Midbrain (tissue), 1 donor: ENCODE data around the gene GPER1.

Source experiments
- DNase-seq: peaks from one replicate; lab custom pipeline; 2025; lab: John Stamatoyannopoulos, UW

Gene GPER1

GRCh38 chr7:1090686-1091643 lies 3.1 kb downstream of the GPER1 start:
- no peak for DNase-seq

DNA sequence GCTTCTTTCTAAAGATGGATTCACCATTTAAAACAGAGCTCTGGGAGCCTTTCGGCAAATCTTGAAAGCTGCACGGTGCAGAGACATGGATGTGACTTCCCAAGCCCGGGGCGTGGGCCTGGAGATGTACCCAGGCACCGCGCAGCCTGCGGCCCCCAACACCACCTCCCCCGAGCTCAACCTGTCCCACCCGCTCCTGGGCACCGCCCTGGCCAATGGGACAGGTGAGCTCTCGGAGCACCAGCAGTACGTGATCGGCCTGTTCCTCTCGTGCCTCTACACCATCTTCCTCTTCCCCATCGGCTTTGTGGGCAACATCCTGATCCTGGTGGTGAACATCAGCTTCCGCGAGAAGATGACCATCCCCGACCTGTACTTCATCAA lies 3.7 kb downstream of the GPER1 start:
- DNase-seq: no peak

DNA sequence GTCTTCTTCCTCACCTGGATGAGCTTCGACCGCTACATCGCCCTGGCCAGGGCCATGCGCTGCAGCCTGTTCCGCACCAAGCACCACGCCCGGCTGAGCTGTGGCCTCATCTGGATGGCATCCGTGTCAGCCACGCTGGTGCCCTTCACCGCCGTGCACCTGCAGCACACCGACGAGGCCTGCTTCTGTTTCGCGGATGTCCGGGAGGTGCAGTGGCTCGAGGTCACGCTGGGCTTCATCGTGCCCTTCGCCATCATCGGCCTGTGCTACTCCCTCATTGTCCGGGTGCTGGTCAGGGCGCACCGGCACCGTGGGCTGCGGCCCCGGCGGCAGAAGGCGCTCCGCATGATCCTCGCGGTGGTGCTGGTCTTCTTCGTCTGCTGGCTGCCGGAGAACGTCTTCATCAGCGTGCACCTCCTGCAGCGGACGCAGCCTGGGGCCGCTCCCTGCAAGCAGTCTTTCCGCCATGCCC lies 4.3 kb downstream of the GPER1 start:
- no peak for DNase-seq

- DNase-seq: no peak
Measured at GRCh38 chr7:1092806-1093501, 5.0 kb downstream of the GPER1 start.

DNA sequence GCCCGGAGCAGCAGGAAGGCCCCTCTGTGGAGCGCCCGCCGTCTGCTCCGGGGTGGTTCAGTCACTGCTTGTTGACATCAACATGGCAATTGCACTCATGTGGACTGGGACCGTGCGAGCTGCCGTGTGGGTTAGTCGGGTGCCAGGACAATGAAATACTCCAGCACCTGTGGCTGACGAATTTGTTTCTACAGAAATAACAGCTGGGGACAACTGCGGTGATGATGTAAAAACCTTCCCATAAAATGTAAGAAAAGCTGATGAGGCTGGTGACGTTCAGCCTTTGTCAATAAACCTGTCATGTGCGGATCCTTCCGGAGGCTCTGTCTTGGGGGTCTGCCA lies 5.6 kb downstream of the GPER1 start:
- no peak for DNase-seq

GRCh38 chr7:1093916-1094508 lies 6.1 kb downstream of the GPER1 start:
- DNase-seq: no peak

DNA sequence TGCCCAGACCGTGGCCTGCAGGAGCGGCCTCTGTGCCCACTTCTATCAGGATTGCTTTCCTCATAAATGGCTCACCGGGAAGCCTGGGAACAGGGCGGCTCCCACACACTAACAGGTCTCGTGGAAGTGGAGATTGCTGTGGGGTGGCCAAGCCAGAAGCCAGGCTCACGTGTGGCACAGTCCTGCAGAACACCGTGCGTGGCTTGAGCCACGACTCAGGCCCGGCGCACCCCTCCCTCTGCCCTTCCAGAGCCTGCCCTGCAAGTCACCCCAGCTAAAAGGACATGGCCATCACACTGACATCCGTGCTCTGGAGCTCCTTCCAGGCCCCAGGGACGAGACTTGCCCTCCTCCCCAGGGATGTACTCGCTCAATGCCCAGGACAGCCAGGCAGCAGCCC lies 7.0 kb downstream of the GPER1 start:
- DNase-seq: no peak

DNA sequence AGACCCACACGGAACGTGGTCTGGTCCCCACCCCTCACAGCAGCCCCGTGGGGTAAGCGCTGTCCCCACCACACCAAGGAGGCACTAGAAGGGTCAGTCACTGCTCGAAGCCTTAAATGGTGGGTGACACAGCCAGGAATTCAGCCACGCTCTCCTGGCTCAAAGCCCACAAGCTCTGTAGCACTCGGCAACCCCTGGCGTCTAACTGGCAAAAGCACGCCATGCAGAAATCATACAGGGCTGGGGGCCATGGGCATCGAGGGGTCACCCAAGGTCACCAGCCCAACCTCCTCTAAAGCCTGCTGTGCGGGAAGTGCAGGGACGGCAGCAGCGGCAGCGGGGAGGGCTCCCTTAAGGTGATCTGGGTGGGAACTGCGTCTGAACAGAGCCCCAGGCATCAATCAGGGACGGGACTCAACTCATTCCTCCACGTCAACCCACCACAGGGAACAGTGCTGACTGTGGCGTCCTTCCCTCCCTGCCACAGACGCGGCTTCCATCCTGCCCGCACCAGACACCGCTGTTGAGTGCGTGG lies 7.8 kb downstream of the GPER1 start:
- no peak for DNase-seq

DNA sequence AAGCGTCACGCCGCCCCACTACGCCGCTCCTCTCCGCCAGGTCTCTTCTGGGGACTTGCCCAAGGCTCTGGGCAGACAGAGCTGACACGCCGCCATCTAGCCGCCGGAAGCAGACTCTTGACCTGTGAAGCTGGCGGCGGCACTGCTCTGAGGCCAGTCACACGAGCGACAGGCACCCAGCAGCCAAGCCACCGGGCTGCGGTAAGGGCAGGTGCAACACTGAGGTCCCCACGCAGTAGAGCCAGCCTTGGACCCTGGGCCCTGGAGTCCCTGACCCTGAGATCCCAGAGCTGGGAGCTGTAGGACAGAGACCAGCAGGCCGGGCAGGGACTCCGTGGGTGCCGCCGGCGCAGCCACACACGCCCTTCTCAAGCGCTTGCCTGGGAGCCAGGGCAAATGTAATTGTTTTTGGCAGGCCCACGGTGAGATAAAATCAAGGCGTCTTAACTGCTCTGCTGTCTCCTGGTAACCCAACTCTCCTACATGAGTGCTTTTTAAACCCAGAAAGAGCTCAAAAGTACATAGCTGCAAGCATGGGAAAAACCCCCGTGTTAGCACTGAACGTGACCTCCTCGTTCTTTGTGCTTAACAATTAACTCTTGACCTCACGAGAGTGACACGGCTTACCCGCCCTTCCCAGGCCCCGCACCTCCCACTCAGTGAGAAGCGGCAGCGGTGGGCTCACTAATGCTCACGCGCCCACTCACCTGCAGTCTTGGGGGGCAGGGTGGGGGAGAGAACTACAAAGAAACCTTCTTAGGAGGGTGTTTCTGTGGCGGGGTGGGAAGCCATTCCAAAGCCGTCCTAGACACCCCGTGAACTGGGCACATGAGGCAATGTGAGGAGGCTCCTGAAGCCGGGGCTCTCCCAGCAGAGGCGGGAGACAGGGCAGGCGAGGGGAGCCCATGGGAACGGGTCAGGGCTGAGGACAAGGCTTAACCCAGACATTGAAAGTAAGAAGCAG lies 8.5 kb downstream of the GPER1 start:
- DNase-seq: no peak

DNA sequence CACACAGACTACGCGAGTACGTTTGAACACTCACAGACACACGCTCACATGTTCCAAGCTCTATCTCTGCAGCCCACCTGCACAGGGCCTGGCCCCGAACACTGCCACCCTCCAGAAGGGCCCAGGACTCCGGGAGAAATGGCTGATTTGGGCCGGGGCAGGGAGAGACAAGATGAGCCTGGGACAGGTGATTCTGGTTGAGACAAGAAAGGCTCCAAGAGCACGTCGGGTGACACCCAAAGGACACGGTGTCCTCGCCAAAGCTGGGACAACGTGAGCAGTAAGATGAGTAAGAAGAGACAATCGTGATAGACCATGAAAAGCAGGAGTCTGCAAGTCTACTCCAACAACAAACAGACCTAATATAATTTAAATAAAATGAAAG lies 9.2 kb downstream of the GPER1 start:
- no peak for DNase-seq

GRCh38 chr7:1098243-1099153 lies 10.6 kb downstream of the GPER1 start:
- DNase-seq: no peak

GRCh38 chr7:1099154-1099542 lies 11.2 kb downstream of the GPER1 start:
- no peak for DNase-seq

DNA sequence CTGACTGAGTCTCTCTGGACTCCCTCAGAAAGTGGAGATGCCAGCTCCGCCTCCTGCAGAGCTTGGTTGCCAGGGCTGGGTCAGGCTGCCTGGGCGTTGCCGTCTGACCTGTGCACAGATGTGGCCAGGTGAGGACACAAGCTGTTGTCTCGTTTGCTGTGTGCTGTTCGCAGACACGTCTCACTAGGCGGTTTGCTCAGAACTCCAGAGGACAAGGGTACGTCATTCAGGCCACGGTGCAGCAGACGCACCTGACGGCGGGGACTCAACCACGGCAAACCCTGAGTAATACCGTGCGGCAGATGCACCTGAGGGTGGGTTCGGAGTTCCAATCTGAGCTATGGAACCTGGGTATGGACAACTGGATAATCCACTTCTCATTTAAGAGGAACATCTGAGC lies 11.7 kb downstream of the GPER1 start:
- DNase-seq: no peak

- no peak for DNase-seq
Measured at GRCh38 chr7:1100386-1100785, 12.5 kb downstream of the GPER1 start.

DNA sequence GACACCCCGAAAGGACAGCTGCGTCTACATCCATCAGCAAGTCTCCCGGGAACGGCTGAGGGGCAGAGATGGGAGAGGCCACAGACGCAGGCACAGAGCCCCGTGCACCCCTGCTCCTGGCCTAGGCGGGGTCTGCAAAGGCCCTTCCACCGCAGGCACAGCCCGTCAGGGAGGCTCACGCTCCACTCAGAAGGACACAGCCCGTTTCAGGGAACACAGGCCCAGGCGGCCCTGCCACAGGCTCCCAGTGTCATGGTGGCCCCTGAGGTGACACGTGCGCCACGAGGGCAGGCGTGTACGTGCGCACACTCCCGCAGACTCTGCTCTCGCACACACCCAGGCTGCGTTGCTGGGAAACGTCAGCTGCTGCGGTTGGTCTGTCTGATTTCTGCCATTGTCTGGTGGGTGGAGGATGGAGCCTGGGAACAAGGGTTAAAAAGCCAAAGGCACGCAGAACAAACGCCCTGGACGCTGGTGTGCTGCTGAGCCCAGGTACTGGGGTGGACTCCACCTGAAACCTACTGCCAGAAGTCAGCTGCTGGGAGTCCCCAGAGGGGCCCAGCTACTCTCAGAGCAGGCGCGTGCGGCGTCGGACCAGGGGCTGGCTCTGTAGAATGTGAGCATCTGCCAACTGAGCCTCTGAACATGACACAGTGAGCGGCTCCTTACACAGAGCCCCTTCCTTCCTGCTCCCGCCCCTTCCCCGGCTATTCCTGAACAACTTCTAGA lies 13.1 kb downstream of the GPER1 start:
- no peak for DNase-seq

- DNase-seq: no peak
Measured at GRCh38 chr7:1101563-1102431, 13.9 kb downstream of the GPER1 start.

- DNase-seq: no peak
Measured at GRCh38 chr7:1103009-1103788, 15.3 kb downstream of the GPER1 start.
